Vagina (tissue), 2 donors: ENCODE data around the gene CPLX3. TPM values are rescaled to one million over a fixed set of nuclear protein-coding genes. Genes with fewer than 3 reads are reported as not detected.
A peak's percentile ranks its signal among the peaks of the same experiment; 100 is the strongest.

ENCODE experiments used
- DNase-seq, 2 donors: peaks; one replicate each; pipeline ENCODE4 v3.0.0-alpha.2; 2017; ENCODE audit errors: extremely low spot score in 2 of 2
- H3K27ac ChIP-seq: fragments of 200-600 bp; sonication (generic); one replicate; pipeline ENCODE4 v1.5.1; 2019
- H3K27me3 ChIP-seq: fragments of 200-600 bp; sonication (generic); one replicate; pipeline ENCODE4 v1.5.1; 2019
- H3K36me3 ChIP-seq, 2 donors: fragments of 200-600 bp; sonication (generic); one replicate each; pipeline ENCODE4 v1.5.1; 2017 to 2019
- H3K4me1 ChIP-seq: fragments of 200-600 bp; sonication (generic); one replicate; pipeline ENCODE4 v1.5.1; 2019
- H3K4me3 ChIP-seq, 2 donors: fragments of 200-600 bp; sonication (generic); 1 replicate in 1 of 2; 2 replicates in 1 of 2; pipeline ENCODE4 v1.5.1; 2016 to 2019
- H3K9me3 ChIP-seq: fragments of 200-600 bp; sonication (generic); one replicate; pipeline ENCODE4 v1.5.1; 2019
- CTCF ChIP-seq, 3 experiments: fragments of 450-650 bp in 2 of 3; fragments of 200-600 bp in 1 of 3; sonication (generic) in 1 of 3; IDR thresholded peaks; one replicate each; pipeline ENCODE4 v1.5.1; 2017 to 2019; ENCODE audit warnings: antibody characterized with exemption in 3 of 3, mild to moderate bottlenecking in 2 of 3, moderate library complexity in 2 of 3
- POLR2A ChIP-seq, 2 donors: fragments of 450-650 bp; IDR thresholded peaks; one replicate each; pipeline ENCODE4 v1.6.1; 2017; ENCODE audit warnings: antibody characterized with exemption in 2 of 2, mild to moderate bottlenecking in 2 of 2, moderate library complexity in 2 of 2
- POLR2AphosphoS5 ChIP-seq, 2 donors: sonication (generic); formaldehyde crosslinking; IDR thresholded peaks; one replicate each; pipeline ENCODE4 v1.9.0; 2017; ENCODE audit warnings: antibody characterized with exemption in 2 of 2, mild to moderate bottlenecking in 2 of 2, low read depth in 1 of 2; ENCODE audit not compliant: insufficient read depth in 1 of 2
- intact Hi-C: fragments of 100-400 bp; cut with DNase I; formaldehyde crosslinking; loops from one replicate; pipeline ENCODE4 v1.15.1; 2023
- total RNA-seq: library from RNA; depleted of rRNA; stranded (reverse); fragments of >200 nt; gene quantifications from one replicate; pipeline ENCODE4 v1.2.3, GENCODE V29; 2016

The CPLX3 gene
- total RNA-seq, 1 donor from 2014 or later, result not detected

GRCh38 chr15:74779162-74779648 is 47.2 kb upstream of the CPLX3 start:
- TF ChIP-seq POLR2AphosphoS5 (IDR thresholded peaks at IDR 0.05; ENCODE audit: insufficient read depth in 1 of 2, low read depth in 1 of 2), result no peak
- no peak for TF ChIP-seq CTCF (IDR thresholded peaks at IDR 0.05)
- TF ChIP-seq POLR2A (IDR thresholded peaks at IDR 0.05), result no peak
- H3K9me3 ChIP-seq, result no peaks in the 10 kb centered on the region
- H3K36me3 ChIP-seq, result no peaks in the 10 kb centered on the region
- H3K4me1 ChIP-seq, result peaks cover 49% of the 10 kb centered on the region
- intact Hi-C loops, result no loop called here
- H3K4me3 ChIP-seq, result no peak overlapping the region
- no peak overlapping the region for H3K27ac ChIP-seq
- DNase-seq, result no peak
- H3K27me3 ChIP-seq, result no peaks in the 10 kb centered on the region

- H3K4me3 ChIP-seq, result peak overlapping the region; percentile 76 to 93
- H3K4me1 ChIP-seq, result peaks cover 65% of the 10 kb centered on the region
- no peak overlapping the region for H3K27ac ChIP-seq
These were observed 45.6 kb upstream of the CPLX3 start for GRCh38 chr15:74780523-74781430.

GRCh38 chr15:74781431-74782258 is 44.8 kb upstream of the CPLX3 start, which contains the start of gene CSK:
Gene CSK (plus strand): TSS chr15:74782080. CDS start chr15:74798298, 16,218 bp downstream.
- peaks cover 71% of the 10 kb centered on the region for H3K4me1 ChIP-seq
- intact Hi-C loops, result loop anchor here (5.0 to 10.0 kb wide), 2 partner anchors 176 to 407 kb away; partner anchors contain the start of gene RPP25

More at GRCh38 chr15:74780523-74781430, 45.6 kb upstream of the CPLX3 start:
- no peak for TF ChIP-seq CTCF (IDR thresholded peaks at IDR 0.05)
- TF ChIP-seq POLR2AphosphoS5 (IDR thresholded peaks at IDR 0.05; ENCODE audit: insufficient read depth in 1 of 2, low read depth in 1 of 2), result no peak
- no peak for TF ChIP-seq POLR2A (IDR thresholded peaks at IDR 0.05)
- intact Hi-C loops, result loop anchor here (5.0 to 10.0 kb wide), 2 partner anchors 177 to 406 kb away; partner anchors contain the start of gene RPP25
- DNase-seq, result no peak
- H3K27me3 ChIP-seq, result no peaks in the 10 kb centered on the region
- no peaks in the 10 kb centered on the region for H3K36me3 ChIP-seq
- no peaks in the 10 kb centered on the region for H3K9me3 ChIP-seq

More at GRCh38 chr15:74781431-74782258, 44.8 kb upstream of the CPLX3 start, which contains the start of gene CSK:
- Histone ChIP-seq H3K4me3 (peak within 1 kb of the TSS; percentile 76 to 93), H3K27ac (peak within 1 kb of the TSS; percentile 79), H3K36me3 (no peaks in the 10 kb centered on the region), H3K27me3 (no peaks in the 10 kb centered on the region), H3K9me3 (no peaks in the 10 kb centered on the region)
- TF ChIP-seq CTCF (IDR thresholded peaks at IDR 0.05) (peak in 2 of 3 experiments; percentile 32 to 41), POLR2AphosphoS5 (IDR thresholded peaks at IDR 0.05; ENCODE audit: insufficient read depth in 1 of 2, low read depth in 1 of 2) (no peak), POLR2A (IDR thresholded peaks at IDR 0.05) (peak in 1 of 2 donors; percentile 43)
- no peak for DNase-seq
